Smooth muscle cell (in vitro differentiated cells): ENCODE data around the gene RPGRIP1L. TPM values are rescaled to one million over a fixed set of nuclear protein-coding genes. Genes with fewer than 3 reads are reported as not detected.
A peak's percentile ranks its signal among the peaks of the same experiment; 100 is the strongest.

Experiments used
- DNase-seq: peaks from one replicate; lab custom pipeline; 2025; ENCODE audit not compliant: unreplicated experiment; lab: John Stamatoyannopoulos, UW
- H2AFZ ChIP-seq: fragments of 200-600 bp; sonication (generic); 2 replicates; pipeline ENCODE4 v1.6.0; 2016; ENCODE audit warnings: antibody characterized with exemption, low read depth, mild to moderate bottlenecking
- H3F3A ChIP-seq: fragments of 200-600 bp; sonication (generic); 2 replicates; pipeline ENCODE4 v1.6.0; 2017; ENCODE audit warnings: antibody characterized with exemption, low read depth
- H3K27ac ChIP-seq: fragments of 200-600 bp; sonication (generic); 2 replicates; pipeline ENCODE4 v1.5.1; 2016; ENCODE audit warnings: low read depth, mild to moderate bottlenecking
- H3K27me3 ChIP-seq: fragments of 200-600 bp; sonication (generic); 2 replicates; pipeline ENCODE4 v1.6.1; 2016; ENCODE audit warnings: low read depth, mild to moderate bottlenecking
- H3K36me3 ChIP-seq: fragments of 200-600 bp; sonication (generic); 2 replicates; pipeline ENCODE4 v1.5.1; 2016; ENCODE audit warnings: low read depth
- H3K4me1 ChIP-seq: fragments of 200-600 bp; sonication (generic); 2 replicates; pipeline ENCODE4 v1.5.1; 2016; ENCODE audit warnings: low read depth
- H3K4me2 ChIP-seq: fragments of 200-600 bp; sonication (generic); 2 replicates; pipeline ENCODE4 v1.6.0; 2016; ENCODE audit warnings: mild to moderate bottlenecking
- H3K4me3 ChIP-seq: fragments of 200-600 bp; sonication (generic); 2 replicates; pipeline ENCODE4 v1.5.1; 2016; ENCODE audit warnings: mild to moderate bottlenecking
- H3K79me2 ChIP-seq: fragments of 200-600 bp; sonication (generic); 2 replicates; pipeline ENCODE4 v1.6.0; 2016; ENCODE audit warnings: low read depth, mild to moderate bottlenecking
- H3K9ac ChIP-seq: fragments of 200-600 bp; sonication (generic); 2 replicates; pipeline ENCODE4 v1.6.0; 2016; ENCODE audit warnings: low read depth
- H3K9me3 ChIP-seq: fragments of 200-600 bp; sonication (generic); replicated peaks from 2 replicates; pipeline ENCODE4 v1.5.1; 2016; ENCODE audit warnings: low read depth
- H4K20me1 ChIP-seq: fragments of 200-600 bp; sonication (generic); 2 replicates; pipeline ENCODE4 v1.6.0; 2016; ENCODE audit warnings: low read depth
- WGBS: methylation state at CpG from one replicate; pipeline ENCODE4 v1.1.7; 2016; ENCODE audit warnings: low lambda C conversion rate; 5-methylcytosine and 5-hydroxymethylcytosine counted together
- polyA plus RNA-seq: library from polyadenylated mRNA; unstranded; fragments of >200 nt; fragmentation: Nextera tagmentation; extraction: Ambion mirVana; gene quantifications from 2 replicates; pipeline ENCODE4 v1.2.1, GENCODE V29; 2016
- total RNA-seq: library from RNA; depleted of rRNA; stranded (reverse); fragments of >200 nt; gene quantifications from 2 replicates; pipeline ENCODE4 v1.2.3, GENCODE V29; 2014
- TF ChIP-seq, protein P1 (sequence below): fragments of 200-600 bp; sonication (generic); IDR thresholded peaks from 2 replicates; pipeline ENCODE4 v1.5.1; 2017; ENCODE audit warnings: borderline replicate concordance, mild to moderate bottlenecking, antibody characterized with exemption; ENCODE audit not compliant: insufficient read depth, poor library complexity, severe bottlenecking

The RPGRIP1L gene
- total and polyA plus RNA-seq, 2 experiments from 2014 or later, result 5.8 to 11.6 TPM

DNA sequence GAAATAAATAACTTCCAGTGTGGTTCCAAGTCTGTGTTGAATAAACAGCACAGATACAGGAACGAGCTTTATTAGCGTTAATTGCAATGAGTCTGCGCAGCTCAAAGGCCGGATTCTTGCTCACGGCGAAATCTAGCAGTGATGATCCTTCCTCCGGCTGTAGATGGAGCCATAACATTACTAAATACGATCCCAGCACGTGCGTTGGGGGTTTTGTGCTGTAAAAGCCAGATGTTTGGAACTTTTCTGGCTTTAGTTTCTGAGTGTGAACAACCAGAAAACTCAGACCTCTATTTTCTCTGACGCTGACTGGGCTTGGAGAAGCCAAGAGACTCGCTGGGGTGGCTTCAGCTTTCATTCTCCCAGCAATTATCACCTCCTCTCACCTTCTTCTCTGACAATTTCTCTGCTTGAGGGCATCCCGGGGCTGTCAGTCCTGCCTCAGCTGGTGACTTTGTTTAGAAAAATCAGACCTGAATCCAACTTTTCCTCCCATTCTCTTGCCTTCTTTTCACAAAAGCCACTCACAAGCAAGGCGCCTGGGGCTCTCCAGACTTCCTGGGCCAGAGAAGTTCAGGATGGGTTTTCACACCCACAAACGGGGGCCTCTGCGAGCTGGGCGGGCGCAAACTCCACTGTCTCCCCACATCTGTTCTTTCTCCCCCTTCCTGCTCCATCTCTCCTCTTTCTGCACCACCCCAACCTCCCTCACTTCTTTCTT is 153.5 kb downstream of the RPGRIP1L start:
- Histone ChIP-seq H3K27me3 (peaks cover 5% of the 10 kb centered on the region), H4K20me1 (no peaks in the 10 kb centered on the region), H2AFZ (no peak overlapping the region), H3K4me1 (peaks cover 5% of the 10 kb centered on the region), H3K9me3 (no peaks in the 10 kb centered on the region), H3K27ac (no peak overlapping the region), H3K79me2 (no peaks in the 10 kb centered on the region), H3K4me2 (peak overlapping the region; percentile 41), H3K4me3 (no peak overlapping the region), H3F3A (no peaks in the 10 kb centered on the region), H3K9ac (no peak overlapping the region), H3K36me3 (no peaks in the 10 kb centered on the region)
- TF ChIP-seq, protein P1, sequence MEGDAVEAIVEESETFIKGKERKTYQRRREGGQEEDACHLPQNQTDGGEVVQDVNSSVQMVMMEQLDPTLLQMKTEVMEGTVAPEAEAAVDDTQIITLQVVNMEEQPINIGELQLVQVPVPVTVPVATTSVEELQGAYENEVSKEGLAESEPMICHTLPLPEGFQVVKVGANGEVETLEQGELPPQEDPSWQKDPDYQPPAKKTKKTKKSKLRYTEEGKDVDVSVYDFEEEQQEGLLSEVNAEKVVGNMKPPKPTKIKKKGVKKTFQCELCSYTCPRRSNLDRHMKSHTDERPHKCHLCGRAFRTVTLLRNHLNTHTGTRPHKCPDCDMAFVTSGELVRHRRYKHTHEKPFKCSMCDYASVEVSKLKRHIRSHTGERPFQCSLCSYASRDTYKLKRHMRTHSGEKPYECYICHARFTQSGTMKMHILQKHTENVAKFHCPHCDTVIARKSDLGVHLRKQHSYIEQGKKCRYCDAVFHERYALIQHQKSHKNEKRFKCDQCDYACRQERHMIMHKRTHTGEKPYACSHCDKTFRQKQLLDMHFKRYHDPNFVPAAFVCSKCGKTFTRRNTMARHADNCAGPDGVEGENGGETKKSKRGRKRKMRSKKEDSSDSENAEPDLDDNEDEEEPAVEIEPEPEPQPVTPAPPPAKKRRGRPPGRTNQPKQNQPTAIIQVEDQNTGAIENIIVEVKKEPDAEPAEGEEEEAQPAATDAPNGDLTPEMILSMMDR, result peak; percentile 71
- 30% methylated on average over 18 of the region's 18 CpGs for WGBS
- DNase-seq, result peak; percentile 18

Other genes with a start within 250 kb of the RPGRIP1L start
- 21.5 and 24.3 TPM in 2 replicates for gene AKTIP, start 200.7 kb downstream of the RPGRIP1L start, total RNA-seq
- 14.1 and 25.1 TPM in 2 replicates for gene AKTIP, start 200.7 kb downstream of the RPGRIP1L start, polyA plus RNA-seq
- gene FTO, start 297 bp upstream of the RPGRIP1L start, total RNA-seq, result 89.9 and 111 TPM in 2 replicates
- 48.2 and 81.1 TPM in 2 replicates for gene FTO, start 297 bp upstream of the RPGRIP1L start, polyA plus RNA-seq